Hematopoietic multipotent progenitor cell treated with erythropoietin and hydrocortisone succinate and interleukin-3 and kit ligand, for 8 days (in vitro differentiated cells): ENCODE measurements around the gene CDIP1.
A peak's percentile ranks its signal among the peaks of the same experiment; 100 is the strongest.

Experiments used
- DNase-seq: peaks from one replicate; pipeline ENCODE4 v3.0.0-alpha.2; 2015

The CDIP1 gene

DNA sequence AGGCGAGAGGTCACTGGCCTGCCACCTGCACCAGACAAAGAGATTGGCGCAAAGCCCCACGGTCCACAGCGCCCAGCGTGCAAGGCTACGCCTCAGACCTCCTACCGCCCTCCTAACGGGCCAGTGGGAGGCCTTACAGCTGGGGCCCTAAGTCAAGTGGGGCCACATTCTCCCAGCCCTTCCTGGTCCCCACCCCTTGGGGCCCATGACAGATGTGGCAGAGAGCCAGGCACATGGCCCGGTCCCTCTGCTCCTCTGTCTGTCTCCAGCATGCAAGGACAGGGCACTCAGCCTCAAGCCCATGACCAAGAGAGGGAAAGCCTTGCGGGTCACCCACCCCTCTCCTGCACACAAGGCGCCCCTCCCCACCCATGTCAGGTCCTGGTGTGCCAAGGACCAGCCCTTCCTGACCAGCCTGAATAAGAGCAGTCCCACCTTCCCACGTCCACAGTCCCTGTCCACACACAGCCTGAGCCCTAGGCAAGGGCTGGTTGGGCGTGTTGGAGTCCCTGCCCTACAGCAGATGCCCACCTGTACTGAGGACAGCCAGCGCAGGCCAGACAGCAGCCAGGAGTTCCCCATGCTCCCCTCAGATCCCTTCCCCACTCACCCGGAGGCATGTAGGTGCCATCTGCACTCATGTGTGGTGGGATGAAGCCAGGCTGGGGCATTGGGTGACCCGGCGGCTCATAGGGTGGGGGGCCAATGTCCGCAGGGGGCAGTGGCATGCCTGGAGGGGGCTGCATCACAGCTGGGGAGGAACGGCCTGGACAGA lies 25.3 kb downstream of the CDIP1 start:
- DNase-seq = peak; percentile 74

DNA sequence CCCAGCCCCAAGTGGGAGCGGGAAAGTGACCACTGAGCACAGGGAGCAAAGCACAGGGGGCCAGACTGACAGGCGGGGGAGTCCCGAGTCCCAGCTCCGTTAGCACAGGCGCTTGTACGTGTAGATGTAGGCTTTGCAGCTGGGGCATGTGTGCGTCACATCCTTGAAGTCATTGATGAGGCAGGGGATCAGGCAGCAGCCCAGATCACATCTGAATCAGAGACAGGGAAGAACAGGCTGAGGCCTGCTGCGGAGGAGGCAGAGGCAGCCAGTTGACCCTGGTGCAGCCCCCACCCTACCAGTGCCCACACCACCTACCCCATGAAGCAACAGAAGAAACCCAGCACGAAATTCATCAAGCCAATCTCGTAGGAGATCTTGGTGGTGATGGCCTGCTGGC lies 26.1 kb downstream of the CDIP1 start:
- no peak for DNase-seq

DNA sequence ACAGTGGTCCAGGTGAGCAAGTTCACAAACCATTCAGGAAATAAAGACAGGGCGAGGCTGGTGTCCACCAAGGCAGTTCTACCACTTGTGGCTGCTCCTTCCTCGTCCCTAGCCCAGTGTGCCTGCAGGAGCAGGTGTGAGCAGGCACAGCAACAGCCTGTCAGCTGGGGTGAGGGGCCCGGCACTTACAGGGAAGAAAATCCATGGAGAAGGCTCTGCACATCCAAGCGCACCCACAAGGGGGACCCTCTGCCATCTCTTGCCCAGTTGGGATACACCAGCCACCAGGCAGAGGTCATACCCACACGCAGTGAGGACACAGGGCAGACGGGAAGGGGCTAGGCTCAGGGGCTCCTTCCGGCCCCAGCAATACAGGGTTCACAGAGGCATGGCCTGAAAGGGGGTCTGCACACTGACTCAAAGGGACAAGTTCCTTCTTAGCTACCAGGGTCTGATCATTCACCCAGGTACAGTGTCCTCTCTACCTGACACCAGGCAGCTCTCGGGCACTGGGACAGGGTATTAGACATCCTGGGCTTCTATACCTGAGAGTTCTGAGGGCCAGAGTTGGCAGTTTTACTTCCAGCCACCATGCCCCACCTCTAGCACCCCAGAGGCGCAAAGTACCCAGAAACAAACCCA lies 27.0 kb downstream of the CDIP1 start:
- peak; percentile 59 for DNase-seq

DNA sequence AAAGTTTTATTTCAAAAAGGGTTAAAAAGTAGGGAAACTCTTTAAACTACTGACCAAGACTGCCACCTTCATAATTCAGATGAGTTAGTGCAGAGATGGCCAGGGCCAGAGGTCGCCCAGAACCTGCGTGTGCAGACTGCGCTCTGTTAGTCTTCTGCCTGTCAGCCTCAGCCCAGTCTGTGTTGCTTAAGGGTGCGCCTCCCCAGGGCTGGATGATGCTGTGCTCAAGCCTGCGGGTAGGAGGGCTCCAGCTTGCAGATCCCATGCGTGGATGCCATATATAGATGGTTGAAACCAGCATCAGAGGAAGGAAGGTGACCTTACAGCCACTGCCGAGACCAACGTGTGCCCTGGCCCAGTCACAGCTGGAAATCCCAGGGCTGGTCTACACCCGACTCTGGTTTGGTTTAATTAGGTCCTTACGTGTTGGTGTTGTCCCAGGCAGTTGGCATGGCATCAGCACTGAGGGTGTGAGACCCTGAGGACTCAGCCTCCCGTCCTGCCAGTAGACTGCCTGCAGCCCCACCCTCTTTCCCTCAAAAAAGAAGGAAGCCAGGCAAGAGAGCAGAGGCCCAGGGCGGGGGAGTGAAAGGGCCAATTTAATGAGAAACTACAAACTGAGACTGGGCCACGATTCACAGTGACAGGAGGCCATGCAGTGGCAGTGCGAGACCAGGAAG lies 27.7 kb downstream of the CDIP1 start:
- DNase-seq = no peak

DNA sequence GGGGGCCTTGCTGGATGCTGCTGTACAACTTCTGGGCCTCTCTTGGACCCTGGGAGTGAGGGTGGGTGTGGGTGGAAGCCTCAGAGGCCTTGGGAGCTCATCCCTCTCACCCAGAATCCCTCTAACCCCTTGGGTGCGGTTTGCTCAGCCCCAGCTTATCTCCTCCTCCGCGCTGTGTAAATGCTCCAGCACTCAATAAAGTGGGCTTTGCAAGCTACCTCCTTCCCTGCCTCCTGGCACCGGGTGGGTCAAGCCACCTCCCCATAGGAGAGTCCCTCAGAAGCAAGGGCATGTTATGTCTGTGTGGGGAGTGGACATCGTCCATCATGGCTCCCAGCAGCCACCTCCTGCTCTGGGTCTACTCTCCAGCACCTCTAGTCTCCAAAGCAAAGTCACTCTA lies 28.4 kb downstream of the CDIP1 start:
- DNase-seq = no peak

DNA sequence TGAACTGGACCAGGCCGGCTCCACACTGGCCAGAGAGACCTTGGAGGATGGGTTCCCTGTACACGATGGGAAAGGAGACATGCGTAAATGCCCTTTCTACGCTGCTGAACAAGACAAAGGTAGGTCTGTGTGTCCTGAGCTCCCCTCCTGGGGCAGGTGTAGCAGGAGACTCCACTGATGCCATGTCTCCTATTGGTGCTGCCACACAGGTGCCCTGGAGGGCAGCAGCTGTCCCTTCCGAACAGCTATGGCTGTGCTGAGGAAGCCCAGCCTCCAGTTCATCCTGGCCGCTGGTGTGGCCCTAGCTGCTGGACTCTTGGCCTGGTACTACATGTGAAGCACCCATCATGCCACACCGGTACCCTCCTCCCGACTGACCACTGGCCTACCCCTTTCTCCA lies 29.2 kb downstream of the CDIP1 start:
- no peak for DNase-seq

DNA sequence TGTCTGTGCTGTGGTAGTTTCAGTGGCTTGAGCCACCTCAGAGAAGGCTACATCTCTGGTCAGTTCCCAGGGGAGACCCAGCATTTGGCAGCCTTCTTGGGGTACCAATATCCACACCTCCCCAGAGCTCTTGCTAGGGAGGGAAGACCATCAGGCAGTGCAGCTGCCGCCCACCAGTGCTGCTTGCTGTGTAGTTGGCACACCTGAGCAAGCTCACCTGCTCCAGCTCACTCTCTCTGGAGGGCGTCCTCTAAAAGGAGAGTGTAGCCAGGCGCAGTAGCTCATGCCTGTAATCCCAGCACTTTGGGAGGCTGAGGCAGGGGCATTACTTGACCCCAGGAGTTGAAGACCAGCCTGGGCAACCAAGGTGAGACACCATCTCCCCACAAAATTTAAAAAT lies 29.8 kb downstream of the CDIP1 start:
- no peak for DNase-seq

DNA sequence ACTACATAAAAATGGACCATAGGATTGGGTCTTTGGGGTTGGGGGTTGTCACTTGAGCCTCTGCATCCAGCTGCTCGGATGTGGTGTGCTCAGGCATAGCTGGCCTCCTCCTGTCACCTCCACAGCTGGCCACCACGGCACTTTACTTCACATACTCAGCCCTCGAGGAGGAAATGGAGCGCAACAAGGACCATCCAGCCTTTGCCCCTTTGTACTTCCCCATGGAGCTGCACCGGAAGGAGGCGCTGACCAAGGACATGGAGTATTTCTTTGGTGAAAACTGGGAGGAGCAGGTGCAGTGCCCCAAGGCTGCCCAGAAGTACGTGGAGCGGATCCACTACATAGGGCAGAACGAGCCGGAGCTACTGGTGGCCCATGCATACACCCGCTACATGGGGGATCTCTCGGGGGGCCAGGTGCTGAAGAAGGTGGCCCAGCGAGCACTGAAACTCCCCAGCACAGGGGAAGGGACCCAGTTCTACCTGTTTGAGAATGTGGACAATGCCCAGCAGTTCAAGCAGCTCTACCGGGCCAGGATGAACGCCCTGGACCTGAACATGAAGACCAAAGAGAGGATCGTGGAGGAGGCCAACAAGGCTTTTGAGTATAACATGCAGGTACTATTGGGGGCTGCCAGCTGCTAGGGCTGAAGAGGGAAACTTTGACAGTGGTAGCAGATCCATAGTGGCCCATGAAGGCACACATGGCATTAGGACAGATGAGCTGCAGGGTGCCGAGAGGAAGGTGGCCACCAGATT lies 30.8 kb downstream of the CDIP1 start:
- DNase-seq = no peak

DNA sequence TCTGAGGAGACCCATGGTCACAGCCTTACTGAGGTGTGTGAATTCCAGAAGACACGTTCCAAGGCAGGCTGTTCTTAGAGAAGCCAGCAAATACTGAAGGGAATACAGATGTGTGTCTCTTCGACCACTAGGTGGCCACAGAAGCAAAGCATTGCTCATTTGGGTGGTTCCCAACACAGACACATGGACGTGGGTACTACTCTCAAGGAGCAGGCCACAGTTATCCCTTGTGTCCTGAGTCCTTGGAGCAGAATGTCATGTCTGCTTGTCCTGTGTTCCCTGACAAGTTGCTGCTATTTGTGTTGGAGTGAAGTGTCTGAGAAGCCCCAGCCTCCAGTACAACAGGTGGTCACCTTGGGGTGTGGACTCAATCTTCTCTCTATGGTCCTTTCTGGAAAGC lies 32.1 kb downstream of the CDIP1 start:
- DNase-seq = peak; percentile 89

DNA sequence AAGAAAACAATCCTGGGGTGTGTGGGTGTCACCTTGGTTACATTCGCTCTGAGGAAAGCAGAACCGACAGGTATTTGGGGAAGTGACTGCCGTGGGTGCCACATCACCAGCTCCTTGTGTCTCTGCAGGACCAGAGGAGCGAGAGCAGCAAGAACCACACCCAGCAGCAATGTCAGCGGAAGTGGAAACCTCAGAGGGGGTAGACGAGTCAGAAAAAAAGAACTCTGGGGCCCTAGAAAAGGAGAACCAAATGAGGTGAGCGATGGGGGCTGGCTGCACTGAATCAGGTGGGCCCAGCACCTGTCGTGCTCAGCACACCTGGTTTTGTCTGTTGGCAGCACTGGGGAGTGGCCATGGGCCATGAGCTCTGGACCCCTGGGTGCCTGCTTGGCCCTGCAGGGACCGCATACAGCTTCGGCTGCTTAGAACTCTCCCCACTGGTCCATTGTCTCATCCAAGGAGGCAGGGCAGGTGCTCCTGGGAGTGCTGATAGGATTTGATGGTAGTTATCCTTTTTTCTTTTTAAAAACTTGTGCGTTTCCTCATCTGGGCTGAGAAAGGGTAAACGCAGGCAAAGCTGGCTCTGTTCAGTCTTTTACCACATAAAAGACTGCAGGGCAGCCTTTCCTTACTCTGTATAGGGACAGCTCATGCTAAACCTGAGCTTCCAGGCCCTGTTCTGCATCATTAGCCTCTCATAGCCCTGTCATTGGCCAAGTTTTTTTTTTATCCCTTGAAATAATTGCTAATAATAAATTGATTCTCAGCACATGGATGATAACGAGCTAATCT lies 33.0 kb downstream of the CDIP1 start:
- peak; percentile 48 for DNase-seq

DNA sequence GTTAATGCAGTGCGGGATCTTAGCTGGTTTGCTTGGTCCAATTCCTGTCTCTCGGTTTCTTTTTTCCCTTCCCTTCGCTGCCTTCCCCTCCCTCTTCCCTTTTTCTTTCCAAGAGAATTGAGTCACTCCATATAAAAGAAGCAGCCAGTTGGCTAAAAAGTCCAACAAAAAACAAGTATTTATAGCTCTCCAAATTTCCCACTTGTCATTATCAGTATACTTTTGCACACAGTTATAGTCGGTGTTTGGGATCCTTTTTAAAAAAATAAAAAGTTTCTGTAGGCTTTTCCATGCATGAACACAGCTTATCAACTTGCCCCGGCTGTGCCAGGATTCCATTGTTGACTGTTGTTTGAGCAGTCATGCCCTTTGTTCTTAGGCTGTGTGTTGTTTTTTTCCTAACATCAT lies 37.5 kb downstream of the CDIP1 start:
- DNase-seq = no peak

DNA sequence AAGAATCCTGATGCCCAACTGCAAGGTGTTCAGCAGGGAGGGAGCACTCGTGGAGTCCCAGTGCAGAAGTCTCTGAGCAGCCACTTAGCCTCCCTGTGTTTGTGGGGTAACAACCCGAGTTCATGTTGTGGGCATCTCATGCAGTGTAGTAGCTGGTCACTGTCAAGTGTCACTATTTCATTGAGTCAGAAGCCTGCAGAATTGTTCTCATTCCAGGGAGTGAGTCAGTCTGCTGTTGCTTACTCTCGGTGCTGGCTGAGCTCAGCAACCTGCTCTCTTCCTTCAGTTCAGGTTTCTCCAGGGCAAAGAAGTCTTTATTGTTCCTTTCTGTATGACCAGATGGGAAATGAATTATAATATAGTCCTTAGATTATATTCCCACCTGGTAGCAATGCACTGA lies 38.3 kb downstream of the CDIP1 start:
- DNase-seq = no peak

DNA sequence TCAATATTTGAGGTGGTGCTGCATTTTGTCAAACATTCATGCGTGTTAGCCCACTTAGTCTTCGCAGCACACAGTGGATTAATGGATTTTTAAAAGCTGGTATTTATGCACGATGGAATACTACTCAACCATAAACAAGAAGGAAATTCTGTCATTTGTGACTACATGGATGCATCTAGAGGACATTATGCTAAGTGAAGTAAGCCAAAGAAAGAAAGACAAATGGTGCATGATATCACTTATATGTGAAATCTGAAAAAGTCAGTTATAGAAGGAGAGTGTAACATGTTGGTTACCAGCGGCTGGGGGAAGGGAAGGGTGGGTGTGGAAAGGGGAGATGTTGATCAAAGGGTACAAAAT lies 39.4 kb downstream of the CDIP1 start:
- DNase-seq = no peak

DNA sequence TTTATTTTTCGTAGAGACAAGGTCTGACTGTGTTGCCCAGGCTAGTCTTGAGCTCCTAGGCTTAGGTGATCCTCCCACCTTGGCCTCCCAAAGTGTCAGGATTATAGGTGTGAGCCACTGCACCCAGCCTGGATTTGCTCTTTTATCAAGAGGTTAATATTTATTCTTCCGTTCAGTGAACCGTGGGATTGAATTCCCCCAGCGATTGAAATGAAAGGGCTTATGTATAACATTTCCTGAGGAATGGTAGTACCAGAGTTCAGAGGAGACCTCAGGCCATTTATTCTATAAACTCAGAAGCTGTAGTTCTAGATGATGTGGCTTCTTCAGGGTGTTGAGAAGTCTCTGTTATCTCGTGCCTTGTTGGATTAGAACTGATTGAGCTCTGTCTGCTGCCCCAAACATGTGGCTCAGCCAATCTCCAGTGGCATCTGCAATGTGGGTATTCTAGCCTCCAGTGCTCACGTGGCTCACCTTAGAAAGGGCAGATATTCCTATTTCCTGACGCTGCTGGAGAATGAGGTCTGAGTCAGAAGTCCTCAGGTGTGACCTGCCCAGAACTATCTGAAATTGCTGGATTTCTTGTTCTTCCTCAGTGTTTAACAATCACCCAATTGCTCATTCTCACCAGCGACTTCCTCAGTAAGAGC lies 39.9 kb downstream of the CDIP1 start:
- DNase-seq = no peak

DNA sequence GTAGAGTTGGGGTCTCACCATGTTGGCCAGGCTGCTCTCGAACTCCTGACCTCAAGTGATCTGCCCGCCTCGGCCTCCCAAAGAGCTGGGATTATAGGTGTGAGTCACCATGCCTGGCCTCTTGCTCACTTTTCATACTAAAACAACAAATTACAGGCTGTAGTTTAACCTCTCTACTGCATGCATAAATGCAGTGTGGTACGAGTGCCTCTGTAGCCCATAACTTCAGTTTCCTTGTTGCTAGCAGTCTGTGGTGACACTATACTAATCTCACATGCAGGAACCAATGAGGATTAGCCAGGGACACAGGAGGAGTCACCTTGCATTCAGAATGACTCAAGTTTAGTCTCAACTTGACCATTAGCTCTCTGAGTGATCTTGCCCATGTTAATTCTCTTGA lies 42.3 kb downstream of the CDIP1 start:
- DNase-seq = no peak

DNA sequence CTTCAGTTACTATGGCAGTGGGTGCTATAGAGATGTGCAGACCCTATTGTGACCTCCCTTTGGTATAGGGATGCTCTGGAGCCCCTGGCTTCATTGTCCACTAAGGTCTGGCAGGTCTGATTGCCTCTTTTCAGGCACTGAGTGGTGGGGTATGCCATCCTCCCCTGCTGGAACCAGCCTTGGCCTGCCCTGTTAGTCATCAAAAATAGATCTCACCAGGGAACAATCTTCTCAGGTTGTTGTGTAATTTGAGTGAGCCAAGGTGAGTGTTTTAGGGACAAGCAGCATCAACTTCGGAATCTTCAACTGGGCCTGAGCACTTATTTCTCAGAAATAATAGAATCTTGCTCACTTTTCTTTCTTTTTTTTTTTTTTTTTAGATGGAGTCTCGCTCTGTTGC lies 42.8 kb downstream of the CDIP1 start:
- DNase-seq = no peak

DNA sequence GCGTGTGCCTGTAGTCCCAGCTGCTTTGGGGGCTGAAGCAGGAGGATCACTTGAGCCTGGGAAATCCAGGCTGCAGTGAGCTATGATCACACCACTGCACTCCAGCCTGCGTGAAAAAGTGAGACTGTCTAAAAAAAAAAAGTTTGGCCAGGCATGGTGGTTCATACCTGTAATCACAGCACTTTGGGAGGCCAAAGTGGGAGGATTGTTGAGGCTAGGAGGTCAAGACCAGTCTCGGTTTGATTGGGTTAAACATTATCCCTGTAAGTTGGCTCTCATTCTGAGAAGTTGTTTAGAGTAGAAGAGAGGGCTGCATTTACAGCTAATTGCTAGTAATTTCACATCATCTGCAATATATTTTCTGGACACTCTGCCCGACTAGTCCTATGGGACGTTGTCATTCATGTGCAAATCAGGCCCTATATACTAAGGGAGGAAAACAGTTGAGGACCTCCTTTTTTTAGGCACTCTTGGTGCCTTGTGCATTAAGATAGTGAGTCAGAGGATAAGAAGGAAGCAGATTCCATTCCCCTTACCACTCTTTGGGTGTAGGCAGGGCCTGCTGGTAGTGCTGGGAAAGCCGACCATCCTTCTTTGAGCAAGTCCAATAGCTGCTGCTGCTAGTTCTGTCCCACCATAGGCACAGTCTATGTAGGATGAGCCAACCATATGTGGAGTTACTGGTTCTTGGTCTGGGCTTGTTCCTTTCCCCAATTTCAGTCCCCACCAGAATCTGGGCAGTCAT lies 43.7 kb downstream of the CDIP1 start:
- no peak for DNase-seq

DNA sequence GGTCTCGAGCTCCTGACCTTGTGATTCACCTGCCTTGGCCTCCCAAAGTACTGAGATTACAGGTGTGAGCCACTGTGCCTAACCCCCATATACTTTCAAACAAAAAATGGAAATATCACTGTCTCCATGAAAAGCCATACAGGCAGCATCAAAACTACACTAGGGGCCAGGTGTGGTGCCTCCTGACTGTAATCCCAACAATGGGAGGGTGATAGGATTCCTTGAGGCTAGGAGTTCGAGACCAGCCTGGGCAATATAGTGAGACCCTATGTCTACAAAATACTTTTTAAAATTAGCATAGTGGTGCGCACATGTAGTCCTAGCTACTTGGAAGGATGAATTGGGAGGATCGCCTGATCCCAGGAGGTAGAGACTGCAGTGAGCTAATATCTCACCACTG lies 46.7 kb downstream of the CDIP1 start:
- DNase-seq = no peak

DNA sequence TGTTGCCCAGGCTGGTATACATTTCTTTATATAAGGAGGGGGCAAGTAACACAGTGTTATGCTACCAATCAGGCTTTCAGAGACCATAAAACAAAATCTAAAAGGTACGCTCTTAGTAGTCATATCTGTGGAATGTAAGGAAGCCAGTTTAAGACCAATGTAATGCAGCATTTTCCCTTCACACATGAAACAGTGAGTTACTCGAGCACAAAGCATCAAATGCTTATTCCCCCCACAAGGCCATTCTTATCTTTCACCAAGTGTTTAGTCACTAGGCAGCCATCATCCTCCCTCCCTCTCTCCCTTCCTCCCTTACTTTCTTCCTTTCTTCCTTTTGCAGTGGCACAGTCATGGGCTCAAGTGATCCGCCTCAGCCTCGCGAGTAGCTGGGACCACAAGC lies 49.5 kb downstream of the CDIP1 start:
- no peak for DNase-seq

DNA sequence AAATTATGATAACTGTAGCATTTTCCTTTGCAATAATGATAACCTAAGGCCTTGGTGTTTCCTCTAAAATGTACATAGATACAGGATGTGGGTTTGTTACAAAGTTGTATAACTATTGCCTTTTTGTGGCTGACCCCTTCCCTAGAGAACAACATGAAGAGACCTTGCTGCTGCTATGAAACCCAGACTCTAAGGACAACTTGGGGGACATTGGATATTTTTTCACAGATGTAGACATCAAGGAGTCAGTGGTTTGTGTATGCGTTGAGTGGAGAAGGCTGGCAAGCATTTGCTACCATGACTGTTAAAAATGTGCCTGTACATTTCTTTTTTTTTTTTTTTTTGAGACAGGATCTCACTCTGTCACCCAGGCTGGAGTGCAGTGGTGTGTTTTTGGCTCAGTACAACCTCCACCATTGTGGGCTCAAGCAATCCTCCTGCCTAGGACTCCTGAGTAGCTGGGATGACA lies 50.0 kb downstream of the CDIP1 start:
- no peak for DNase-seq

DNA sequence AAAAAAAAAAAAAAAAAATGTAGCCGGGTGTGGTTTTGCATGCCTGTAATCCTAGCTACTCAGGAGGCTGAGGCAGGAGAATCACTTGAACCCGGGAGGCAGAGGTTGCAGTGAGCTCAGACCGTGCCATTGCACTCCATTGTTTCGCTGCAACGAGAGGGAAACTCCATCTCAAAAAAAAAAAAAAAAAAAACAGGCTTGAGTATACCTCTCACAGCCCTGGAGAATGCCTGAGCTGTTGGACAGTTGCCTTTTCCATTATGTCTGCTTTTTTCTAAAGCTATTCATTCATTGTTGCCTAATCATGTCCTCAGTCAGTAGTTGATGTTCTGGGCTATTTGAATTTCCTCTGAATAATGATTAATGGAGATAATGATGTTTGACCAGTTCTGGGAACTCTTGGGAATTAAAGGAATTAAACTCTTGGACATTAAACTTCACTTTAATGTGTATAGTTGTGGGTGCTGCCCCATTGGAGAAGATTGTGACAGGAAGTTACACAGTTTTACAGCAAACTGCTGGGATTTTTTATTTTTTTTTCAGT lies 50.5 kb downstream of the CDIP1 start:
- DNase-seq = no peak
